ENCODE measurements around the gene PPP1R12C.

Gene PPP1R12C

DNA sequence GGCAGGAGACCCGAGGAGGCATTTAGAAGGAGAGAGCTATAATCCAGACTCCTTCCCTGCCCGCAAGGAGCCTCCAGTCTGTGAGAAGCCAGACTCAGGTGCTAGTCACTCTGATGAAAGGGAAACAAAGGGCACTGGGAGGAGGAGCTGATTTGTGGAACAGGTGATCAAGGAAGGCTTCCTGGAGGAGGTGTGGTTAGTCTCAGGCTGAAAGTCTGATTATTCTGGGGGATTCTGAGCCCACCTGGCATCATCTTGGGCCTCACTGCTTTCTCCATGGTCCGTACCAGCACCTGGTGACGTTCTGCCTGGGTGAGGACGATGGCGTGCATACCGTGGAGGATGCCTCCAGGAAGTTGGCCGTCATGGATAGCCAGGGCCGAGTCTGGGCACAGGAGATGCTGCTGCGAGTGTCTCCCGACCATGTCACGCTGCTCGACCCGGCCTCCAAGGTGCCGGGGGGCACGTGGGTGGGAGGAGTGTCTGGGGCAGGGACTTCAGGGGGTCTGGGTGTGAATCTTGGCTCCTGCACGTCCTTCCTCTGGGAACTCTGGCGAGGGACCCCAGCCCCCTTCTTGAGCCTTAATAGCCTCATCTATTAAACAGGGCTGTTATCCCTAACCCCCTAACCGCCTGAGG is 37.9 kb downstream of the PPP1R12C start:
- TF ChIP-seq, protein P1, sequence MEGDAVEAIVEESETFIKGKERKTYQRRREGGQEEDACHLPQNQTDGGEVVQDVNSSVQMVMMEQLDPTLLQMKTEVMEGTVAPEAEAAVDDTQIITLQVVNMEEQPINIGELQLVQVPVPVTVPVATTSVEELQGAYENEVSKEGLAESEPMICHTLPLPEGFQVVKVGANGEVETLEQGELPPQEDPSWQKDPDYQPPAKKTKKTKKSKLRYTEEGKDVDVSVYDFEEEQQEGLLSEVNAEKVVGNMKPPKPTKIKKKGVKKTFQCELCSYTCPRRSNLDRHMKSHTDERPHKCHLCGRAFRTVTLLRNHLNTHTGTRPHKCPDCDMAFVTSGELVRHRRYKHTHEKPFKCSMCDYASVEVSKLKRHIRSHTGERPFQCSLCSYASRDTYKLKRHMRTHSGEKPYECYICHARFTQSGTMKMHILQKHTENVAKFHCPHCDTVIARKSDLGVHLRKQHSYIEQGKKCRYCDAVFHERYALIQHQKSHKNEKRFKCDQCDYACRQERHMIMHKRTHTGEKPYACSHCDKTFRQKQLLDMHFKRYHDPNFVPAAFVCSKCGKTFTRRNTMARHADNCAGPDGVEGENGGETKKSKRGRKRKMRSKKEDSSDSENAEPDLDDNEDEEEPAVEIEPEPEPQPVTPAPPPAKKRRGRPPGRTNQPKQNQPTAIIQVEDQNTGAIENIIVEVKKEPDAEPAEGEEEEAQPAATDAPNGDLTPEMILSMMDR (conservative IDR thresholded peaks at IDR 0.05) = no peak
- no peak overlapping the region for H3K27ac ChIP-seq

- H3K27ac ChIP-seq = no peak overlapping the region
- TF ChIP-seq, protein P1 (conservative IDR thresholded peaks at IDR 0.05) = no peak
These were observed 38.4 kb downstream of the PPP1R12C start for GRCh38 chr19:55078996-55079395.

DNA sequence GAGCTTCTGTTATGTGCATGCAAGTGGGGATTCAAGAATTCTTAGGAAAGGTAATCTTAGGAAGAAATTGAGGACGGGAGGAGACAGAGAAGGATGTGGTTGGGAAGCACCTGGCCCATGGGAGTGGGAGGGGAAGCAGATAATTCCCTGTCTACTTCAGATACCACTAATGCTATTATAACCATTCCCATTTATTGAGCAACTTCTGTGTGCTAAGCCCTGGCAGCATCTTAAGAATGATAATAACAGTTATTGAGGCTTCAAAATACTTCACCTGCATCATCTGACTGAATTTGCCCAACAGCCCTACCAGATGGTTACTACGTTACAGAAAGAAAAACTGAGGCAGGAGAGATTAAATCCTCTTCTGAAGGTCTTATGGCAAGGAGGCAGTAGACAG is 40.3 kb downstream of the PPP1R12C start:
- TF ChIP-seq, protein P1 (conservative IDR thresholded peaks at IDR 0.05) = no peak
- no peak overlapping the region for H3K27ac ChIP-seq

DNA sequence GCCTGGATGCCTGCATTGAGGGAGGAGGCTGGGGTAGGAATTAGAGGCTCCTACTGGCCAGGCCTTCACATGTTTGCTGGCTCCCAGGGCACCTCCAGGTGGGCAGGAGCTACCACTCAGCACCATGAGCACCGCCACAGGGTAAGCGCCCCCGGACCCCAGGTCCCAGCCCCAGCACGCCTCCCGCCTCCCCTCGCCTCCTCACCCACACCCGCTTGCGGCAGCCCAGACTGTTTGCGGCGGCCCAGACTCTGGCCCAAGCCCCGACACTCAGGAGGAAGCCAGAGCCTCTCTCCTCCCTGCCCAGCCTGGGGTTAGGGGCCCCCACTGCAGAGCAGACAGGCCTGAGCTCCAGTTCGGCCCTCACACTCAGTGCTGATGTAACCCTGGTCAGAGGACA is 41.1 kb downstream of the PPP1R12C start:
- no peak overlapping the region; the same call in 1 of the 2 replicates for H3K27ac ChIP-seq
- TF ChIP-seq, protein P1 (conservative IDR thresholded peaks at IDR 0.05) = no peak

- peak within 1 kb of the TSS; percentile 5; the same call in 1 of the 2 replicates for H3K27ac ChIP-seq
- TF ChIP-seq, protein P1 (conservative IDR thresholded peaks at IDR 0.05) = no peak
These were observed 42.0 kb downstream of the PPP1R12C start, which contains the start of gene EPS8L1 for GRCh38 chr19:55075371-55075998. Gene EPS8L1, plus strand, starts transcription at chr19:55075869. Its CDS starts 576 bp downstream, at chr19:55076445.

- H3K27ac ChIP-seq = no peak overlapping the region
These were observed 45.5 kb downstream of the PPP1R12C start for GRCh38 chr19:55071913-55072312.

DNA sequence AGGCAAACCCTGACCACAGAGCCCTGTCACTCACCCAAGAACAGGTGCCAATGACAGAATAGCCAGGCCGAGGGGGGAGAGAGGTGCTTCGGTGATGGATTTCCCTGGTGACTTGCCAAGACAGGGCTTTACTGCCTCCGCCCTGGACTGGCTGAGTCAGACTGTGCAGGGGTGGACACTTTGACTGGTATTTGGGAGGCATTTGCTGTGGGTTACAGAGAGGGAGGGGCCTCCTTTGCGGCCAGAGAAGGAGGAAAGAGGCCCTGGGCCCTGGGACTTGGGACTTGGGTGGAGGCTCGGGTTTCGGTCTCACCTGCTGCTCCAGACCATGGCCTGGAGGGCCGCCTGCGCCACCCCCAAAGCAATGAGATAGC is 46.3 kb downstream of the PPP1R12C start:
- TF ChIP-seq, protein P1 (conservative IDR thresholded peaks at IDR 0.05) = no peak

More at GRCh38 chr19:55071913-55072312, 45.5 kb downstream of the PPP1R12C start:
- TF ChIP-seq, protein P1 (conservative IDR thresholded peaks at IDR 0.05) = no peak

More for the DNA sequence above, 46.3 kb downstream of the PPP1R12C start:
- H3K27ac ChIP-seq = no peak overlapping the region

Data from VCaP (cell line).